Effector CD8-positive, alpha-beta T cell (primary cell): Measurements from ENCODE around the gene AOAH.
"Not testable (repeated sequence)": the region's sequence is repeated elsewhere in the genome, so short reads cannot be mapped to it uniquely, and the experiment has no call there.

ENCODE experiments used
- DNase-seq: peaks from one replicate; lab custom pipeline; 2025; lab: John Stamatoyannopoulos, UW

AOAH gene

DNA sequence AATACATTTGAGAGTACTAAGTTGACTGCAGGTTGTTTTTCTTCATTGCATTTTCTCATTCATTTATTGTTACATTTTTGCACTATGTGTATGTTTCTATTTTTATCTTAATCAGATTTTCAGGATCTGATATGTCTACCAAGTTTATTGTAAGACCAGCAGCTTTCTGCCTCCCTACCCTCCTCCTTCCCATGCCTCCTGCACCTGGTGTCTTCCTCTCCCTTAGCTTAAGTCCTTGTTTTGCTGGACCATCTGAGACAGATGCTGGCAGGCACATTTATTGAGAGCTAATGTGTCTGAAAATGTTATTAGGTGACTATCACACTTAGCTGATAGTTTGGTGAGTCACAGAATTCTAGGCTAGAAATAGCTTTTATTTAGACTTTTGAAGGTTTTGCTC, 255.1 kb downstream of the AOAH start:
- no peak for DNase-seq

DNA sequence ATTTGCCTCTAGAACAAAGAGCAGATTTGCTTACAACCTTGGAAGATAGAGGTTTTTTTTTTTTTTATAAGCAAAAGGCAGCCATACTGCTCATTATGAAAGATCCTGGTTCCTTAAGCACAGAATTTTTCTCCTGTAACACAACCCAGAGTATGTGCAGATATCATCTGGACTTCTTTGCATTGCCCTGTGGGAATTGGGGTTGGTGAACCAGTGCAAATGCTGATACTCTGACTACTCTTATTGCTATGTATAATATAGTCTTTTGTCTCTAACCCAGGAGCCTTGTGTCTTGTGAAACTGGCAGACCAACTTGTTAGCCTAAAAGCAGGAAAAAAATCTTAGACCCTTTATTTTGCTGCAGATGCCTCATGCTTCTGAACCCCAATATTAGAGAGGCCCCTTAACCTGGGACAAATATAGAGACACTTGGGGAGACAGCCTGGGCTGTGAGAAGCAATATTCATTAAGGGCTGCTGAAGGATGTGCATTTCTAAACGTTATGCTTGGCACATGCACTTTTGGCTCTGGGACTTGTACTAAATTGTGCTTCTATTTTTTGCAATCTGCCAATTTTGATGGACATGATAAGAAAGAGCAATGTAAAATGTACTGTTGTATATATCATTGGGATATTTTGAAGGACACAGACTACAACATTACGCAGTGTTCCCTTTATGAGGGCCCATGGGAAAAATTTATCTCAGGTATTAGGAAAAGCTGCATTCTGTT, 255.8 kb downstream of the AOAH start:
- DNase-seq, result no peak

DNA sequence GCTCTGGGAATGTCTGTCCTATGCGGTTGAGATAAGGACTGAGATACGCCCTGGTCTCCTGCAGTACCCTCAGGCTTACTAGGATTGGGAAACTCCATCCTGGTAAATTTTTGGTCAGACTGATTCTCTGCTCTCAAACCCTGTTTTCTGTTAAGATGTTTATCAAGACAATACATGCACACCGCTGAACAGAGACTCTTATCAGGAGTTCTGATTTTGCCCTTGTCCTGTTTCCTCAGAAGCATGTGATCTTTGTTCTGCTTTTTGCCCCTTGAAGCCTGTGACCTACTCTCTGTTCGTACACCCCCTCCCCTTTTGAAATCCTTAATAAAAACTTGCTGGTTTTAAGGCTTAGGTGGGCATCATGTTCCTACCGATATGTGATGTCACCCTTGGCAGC, 258.3 kb downstream of the AOAH start:
- DNase-seq, result not testable (repeated sequence)

DNA sequence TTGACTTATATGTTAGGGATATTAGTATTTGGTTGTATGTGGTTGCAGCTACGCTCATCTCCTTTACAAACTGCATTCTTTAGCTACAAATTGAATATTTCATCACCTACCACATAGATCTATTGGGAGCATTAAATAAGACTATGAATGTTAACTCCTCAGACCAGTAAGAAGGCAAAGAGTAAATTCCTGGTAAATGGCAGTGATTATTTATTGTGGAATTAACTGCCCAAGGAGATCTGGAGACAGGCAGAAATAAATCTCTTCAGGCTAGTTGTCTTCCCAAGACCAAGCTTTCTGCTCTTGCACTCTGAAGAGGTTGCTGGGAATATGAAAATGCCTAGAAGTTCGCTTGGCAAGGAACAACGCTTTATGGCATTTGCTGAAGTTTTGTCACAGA, 260.0 kb downstream of the AOAH start:
- no peak for DNase-seq
